Panc1 (cell line): ENCODE results near the gene CTNND2. TPM values are rescaled to one million over a fixed set of nuclear protein-coding genes. Genes with fewer than 3 reads are reported as not detected.

ENCODE experiments used
- ATAC-seq: fragments of 200-7000 bp; cut with Tn5 transposase; 2 replicates; pipeline ENCODE4 v1.9.1; 2020; ENCODE audit warnings: mild to moderate bottlenecking, moderate library complexity
- BruUV-seq: library from RNA; stranded (reverse); fragments of 400-500 nt; replicated peaks from 2 replicates; lab custom pipeline; 2021; lab: Mats Ljungman, UMichigan
- CTCF ChIA-PET: fragments of 300-600 bp; sonication (Branson Sonifier 250); formaldehyde crosslinking; loops from one replicate; lab custom pipeline; 2022; ENCODE audit warnings: antibody characterized with exemption; lab: Charles Lee
- POLR2A ChIA-PET: fragments of 300-600 bp; sonication (Branson Sonifier 250); formaldehyde crosslinking; loops from one replicate; lab custom pipeline; 2022; ENCODE audit warnings: antibody characterized with exemption; lab: Charles Lee
- DNase-seq: peaks from one replicate; pipeline ENCODE4 v3.0.0-alpha.2; 2010; ENCODE audit warnings: low read depth, low spot score
- H3K27ac ChIP-seq: 2 replicates; pipeline ENCODE4 v1.5.1; 2011; ENCODE audit warnings: mild to moderate bottlenecking, low read length, inconsistent platforms
- H3K27me3 ChIP-seq: fragments of 200-500 bp; sonication (Bioruptor generic); 2 replicates; pipeline ENCODE4 v1.6.0; 2014; ENCODE audit warnings: low read length, inconsistent platforms; ENCODE audit not compliant: control insufficient read depth, insufficient read depth
- H3K36me3 ChIP-seq: fragments of 200-500 bp; sonication (Bioruptor generic); 2 replicates; pipeline ENCODE4 v1.5.1; 2014; ENCODE audit warnings: inconsistent platforms, mild to moderate bottlenecking, low read length, moderate library complexity; ENCODE audit not compliant: control insufficient read depth, insufficient read depth
- H3K4me1 ChIP-seq: 2 replicates; pipeline ENCODE4 v1.5.1; 2011; ENCODE audit warnings: inconsistent platforms, mild to moderate bottlenecking, low read length, moderate library complexity; ENCODE audit not compliant: control insufficient read depth, insufficient read depth
- H3K4me3 ChIP-seq, 2 experiments: 2 replicates each; pipeline ENCODE4 v1.5.1; 2011 to 2012; ENCODE audit warnings: low read depth in 2 of 2, low read length in 2 of 2, mild to moderate bottlenecking in 2 of 2, inconsistent platforms in 1 of 2, moderate library complexity in 1 of 2
- H3K9me3 ChIP-seq: fragments of 200-500 bp; sonication (Bioruptor generic); 2 replicates; pipeline ENCODE4 v1.5.1; 2014; ENCODE audit warnings: low read depth, mild to moderate bottlenecking, inconsistent platforms, low read length, moderate library complexity; ENCODE audit not compliant: control insufficient read depth, insufficient read depth
- CTCF ChIP-seq: fragments of 450-650 bp; IDR thresholded peaks from 2 replicates; pipeline ENCODE4 v1.5.1; 2017; ENCODE audit warnings: mild to moderate bottlenecking
- POLR2AphosphoS5 ChIP-seq: IDR thresholded peaks from 2 replicates; pipeline ENCODE4 v1.6.1; 2012; ENCODE audit warnings: mild to moderate bottlenecking, low read depth, low read length, moderate library complexity
- REST ChIP-seq, 2 experiments: IDR thresholded peaks; 2 replicates each; pipeline ENCODE4 v1.6.1; 2011 to 2012; ENCODE audit warnings: low read depth in 2 of 2, control low read depth in 1 of 2, low read length in 1 of 2, mild to moderate bottlenecking in 1 of 2, moderate library complexity in 1 of 2; ENCODE audit not compliant: insufficient read depth in 1 of 2
- SIN3A ChIP-seq: IDR thresholded peaks from 2 replicates; pipeline ENCODE4 v1.6.1; 2012; ENCODE audit warnings: low read depth, mild to moderate bottlenecking, low read length, moderate library complexity, borderline replicate concordance; ENCODE audit not compliant: insufficient read depth
- TCF7L2 ChIP-seq: IDR thresholded peaks from 2 replicates; pipeline ENCODE4 v1.6.1; 2011; ENCODE audit warnings: mild to moderate bottlenecking, low read depth, low read length, inconsistent platforms
- in situ Hi-C: cut with HindIII; loops from 2 replicates; pipeline ENCODE4 v1.10.0; 2016; ENCODE audit warnings: low sequenced_read_pairs, low pct_unique_long_range_greater_than_20kb
- intact Hi-C: fragments of 100-400 bp; cut with micrococcal nuclease; formaldehyde crosslinking; loops from one replicate; pipeline ENCODE4 v1.10.0; 2022; ENCODE audit not compliant: unreplicated experiment
- total RNA-seq: library from RNA; stranded (reverse); gene quantifications from one replicate; pipeline ENCODE4 v1.2.1, GENCODE V29; 2021; ENCODE audit not compliant: unreplicated experiment

Gene CTNND2
- total RNA-seq, 1 experiment from 2014 or later = 1.0 TPM

- no TSS peak for BruUV-seq
- H3K9me3 ChIP-seq = no peaks in the 10 kb centered on the region
- POLR2A ChIA-PET = no interaction called here
- no peak for TF ChIP-seq REST (IDR thresholded peaks at IDR 0.05; ENCODE audit: insufficient read depth in 1 of 2, low read depth in 2 of 2, low read length in 1 of 2)
- TF ChIP-seq SIN3A = no peak
- TF ChIP-seq CTCF = no peak
- TF ChIP-seq TCF7L2 = no peak
- no peak for TF ChIP-seq POLR2AphosphoS5
- no peaks in the 10 kb centered on the region for H3K36me3 ChIP-seq
- H3K27me3 ChIP-seq = peaks cover 9% of the 10 kb centered on the region
- ATAC-seq (no peak), DNase-seq (no peak)
- intact Hi-C loops (no loop called here), in situ Hi-C loops (no loop called here)
- CTCF ChIA-PET = no interaction called here
- H3K4me1 ChIP-seq = no peaks in the 10 kb centered on the region
- H3K27ac ChIP-seq = no peak overlapping the region
- H3K4me3 ChIP-seq = no peak overlapping the region
Observed at GRCh38 chr5:11044581-11044980, 859.7 kb downstream of the CTNND2 start.

GRCh38 chr5:11043881-11044280 is 860.4 kb downstream of the CTNND2 start:
- H3K36me3 ChIP-seq = no peaks in the 10 kb centered on the region
- BruUV-seq = no TSS peak
- POLR2A ChIA-PET = no interaction called here

More at GRCh38 chr5:11043881-11044280, 860.4 kb downstream of the CTNND2 start:
- DNase-seq (no peak), ATAC-seq (no peak)
- TF ChIP-seq SIN3A (no peak), CTCF (no peak), POLR2AphosphoS5 (no peak), REST (IDR thresholded peaks at IDR 0.05; ENCODE audit: insufficient read depth in 1 of 2, low read depth in 2 of 2, low read length in 1 of 2) (no peak), TCF7L2 (no peak)
- Histone ChIP-seq H3K4me1 (no peaks in the 10 kb centered on the region), H3K27ac (no peak overlapping the region), H3K27me3 (peaks cover 9% of the 10 kb centered on the region), H3K9me3 (no peaks in the 10 kb centered on the region), H3K4me3 (no peak overlapping the region)
- in situ Hi-C loops = no loop called here
- CTCF ChIA-PET = no interaction called here
- intact Hi-C loops = no loop called here
